Measurements from ENCODE around the gene DLGAP1.
A peak's percentile ranks its signal among the peaks of the same experiment; 100 is the strongest.
"Not testable (repeated sequence)": the region's sequence is repeated elsewhere in the genome, so short reads cannot be mapped to it uniquely, and the experiment has no call there.

Gene DLGAP1

DNA sequence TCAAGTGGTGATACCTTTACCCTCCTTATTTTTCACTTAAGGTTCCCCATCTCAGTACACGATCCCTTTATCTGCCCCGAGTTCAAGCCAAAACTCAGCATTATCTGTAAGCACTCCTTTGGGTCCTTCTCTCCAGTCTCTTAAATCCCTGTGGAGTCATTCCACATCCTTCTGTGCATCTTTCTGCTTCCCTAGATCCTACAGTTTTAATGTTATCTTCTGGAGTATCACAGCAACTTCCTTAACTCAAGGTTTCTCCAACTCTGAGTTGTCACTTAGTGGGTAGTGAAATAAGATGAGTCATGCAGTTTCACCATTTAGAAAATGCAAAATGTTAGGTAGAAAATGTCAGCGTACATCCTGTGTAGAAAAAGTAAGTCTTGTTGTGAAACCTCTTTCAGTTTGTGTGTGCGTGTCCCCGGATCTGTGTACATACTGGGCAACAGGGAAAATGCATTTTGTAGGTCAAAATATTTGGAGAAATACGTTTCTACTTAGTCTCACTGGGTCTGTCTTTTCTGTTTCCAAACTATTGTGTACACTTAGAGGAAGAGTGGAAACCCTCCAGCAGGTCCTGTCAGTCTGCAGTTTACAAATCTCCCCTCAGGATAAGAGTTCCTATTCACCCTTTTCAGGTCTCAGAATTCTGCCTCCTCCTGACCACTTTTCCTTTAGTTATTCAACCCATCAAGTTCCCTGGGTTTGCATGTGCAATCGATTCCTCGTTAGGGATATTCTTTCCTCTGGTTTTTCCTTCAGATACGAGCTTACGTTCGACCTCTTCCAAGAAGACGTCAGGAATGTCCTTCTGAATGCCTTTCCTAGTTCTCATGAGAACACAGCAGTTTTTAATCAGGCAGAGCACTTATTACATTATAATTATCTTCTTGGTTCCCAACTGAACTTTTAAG is 850.4 kb downstream of the DLGAP1 start:
- peak; percentile 92 for DNase-seq (ENCODE audit: low read depth)

DNA sequence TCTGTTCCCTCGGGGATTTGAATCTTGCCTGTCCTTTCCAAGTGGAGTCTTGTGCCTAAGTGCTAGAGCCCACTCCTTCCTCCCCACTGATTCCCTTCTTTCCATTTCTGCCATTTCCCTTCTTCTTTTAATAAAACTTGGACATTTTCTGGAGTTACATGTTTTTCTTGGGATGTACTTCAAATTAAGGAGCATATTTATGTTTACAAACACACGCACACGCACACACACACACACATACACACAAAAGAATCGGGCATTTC is 850.9 kb downstream of the DLGAP1 start:
- DNase-seq (ENCODE audit: low read depth): no peak

DNA sequence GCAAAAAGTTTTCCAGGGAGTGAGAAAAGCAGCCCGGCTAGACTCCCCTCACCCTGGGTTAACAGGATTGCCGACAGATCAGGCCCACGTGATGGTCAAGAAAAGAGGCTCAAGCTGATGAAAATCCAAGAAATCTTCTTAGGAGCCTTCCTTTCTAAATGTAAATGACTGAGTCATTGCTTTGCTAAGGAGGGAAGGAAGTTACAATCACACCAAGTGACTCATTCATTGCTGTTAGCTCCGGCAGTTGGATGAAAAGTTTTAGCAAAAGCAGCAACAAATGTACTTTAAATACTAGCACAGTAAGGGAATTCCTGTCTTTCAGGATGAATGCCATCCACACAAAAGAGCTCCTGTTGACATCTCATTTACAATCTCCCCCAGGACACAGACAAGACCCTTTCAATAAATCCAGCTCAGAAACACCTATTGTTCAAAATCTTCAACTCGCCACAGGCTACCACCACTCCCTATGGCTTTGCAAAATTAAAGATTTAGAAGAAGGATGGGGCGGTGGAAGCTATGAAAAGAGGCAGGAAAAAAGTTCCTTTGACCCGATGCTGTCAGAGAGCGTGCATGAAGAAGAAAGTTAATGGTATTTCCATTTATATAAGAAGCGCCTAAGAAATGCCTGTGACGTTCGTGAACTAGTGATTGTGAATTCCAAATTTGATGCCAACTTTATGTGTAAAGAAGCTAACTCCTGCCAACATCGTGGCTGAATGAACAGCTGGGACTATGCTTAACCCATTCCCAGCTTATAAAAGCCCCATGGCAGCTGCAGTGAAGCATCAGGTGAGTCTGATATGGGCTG is 851.5 kb downstream of the DLGAP1 start:
- peak; percentile 93 for DNase-seq (ENCODE audit: low read depth)

DNA sequence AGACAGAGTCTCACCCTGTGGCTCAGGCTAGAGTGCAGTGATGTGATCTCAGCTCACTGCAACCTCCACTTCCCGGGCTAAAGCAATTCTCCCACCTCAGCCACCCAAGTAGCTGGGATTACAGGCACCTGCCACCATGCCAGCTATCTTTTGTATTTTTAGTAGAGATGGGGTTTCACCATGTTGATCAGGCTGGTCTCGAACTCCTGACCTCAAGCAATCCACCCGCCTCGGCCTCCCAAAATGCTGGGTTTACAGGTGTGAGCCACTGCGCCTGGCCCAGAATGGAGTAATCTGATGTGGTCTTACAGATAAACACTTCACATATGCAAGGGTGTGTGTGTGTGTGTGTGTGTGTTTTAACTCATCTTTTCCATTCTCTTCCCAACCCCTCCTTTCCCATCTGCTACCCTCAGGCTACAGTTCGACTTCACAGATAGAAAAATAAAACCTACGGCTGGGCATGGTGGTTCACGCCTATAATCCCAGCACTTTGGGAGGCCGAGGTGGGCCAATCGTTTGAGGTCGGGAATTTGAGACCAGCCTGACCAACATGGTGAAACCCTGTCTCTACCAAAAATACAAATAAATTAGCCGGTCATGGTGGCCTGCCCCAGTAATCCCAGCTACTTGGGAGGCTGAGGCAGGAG is 853.9 kb downstream of the DLGAP1 start:
- DNase-seq (ENCODE audit: low read depth): not testable (repeated sequence)

DNA sequence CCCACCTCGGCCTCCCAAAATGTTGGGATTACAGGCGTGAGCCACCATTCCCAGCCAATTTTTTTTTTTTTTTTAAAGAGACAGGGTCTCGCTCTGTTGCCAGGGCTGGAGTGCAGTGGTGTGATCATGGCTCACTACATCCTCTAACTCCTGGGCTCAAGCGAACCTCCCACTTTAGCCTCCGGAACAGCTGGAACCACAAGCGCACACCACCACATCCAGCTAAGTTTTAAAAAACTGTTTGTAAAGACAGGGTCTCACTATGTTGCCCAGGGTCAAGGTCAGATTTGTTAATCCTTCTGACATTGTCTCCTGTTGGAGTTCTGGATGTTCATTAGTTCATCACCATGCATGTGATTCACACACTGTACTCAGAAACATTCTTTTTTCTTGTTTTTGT is 855.2 kb downstream of the DLGAP1 start:
- DNase-seq (ENCODE audit: low read depth): no peak

DNA sequence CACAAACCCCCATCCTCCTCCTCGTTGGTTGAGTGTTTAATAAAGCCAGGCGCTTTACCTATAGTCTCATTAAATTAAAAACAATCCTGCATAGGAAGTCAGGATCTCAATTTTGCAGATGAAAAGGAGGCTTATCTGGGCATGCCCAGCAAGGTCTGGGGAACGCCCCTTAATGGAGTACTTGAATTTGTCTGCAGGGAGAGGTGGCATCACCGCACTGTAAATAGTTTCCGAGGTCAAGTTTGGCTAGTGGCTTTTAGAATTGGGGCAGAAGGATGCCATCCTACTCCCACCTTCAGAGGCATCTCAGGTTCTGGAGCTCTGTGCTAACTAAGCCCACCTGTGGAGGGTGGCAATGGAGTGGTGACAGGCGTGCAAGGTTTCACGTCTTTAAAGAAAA is 855.9 kb downstream of the DLGAP1 start:
- DNase-seq (ENCODE audit: low read depth): no peak

DNA sequence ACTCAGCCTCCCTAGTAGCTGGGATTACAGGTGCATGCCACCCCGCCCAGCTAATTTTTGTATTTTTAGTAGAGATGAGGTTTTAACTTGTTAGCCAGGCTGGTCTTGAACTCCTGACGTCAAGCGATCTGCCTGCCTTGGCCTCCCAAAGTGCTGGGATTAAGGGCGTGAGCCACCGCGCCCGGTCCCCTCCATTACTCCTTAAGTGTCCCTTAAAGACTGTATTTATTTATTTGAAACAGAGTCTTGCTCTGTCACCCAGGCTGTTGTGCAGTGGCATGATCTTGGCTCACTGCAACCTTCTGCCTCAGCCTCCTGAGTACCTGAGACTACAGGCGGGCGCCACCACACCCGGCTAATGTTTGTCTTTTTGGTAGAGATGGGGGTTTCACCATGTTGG is 856.5 kb downstream of the DLGAP1 start:
- no peak for DNase-seq (ENCODE audit: low read depth)

DNA sequence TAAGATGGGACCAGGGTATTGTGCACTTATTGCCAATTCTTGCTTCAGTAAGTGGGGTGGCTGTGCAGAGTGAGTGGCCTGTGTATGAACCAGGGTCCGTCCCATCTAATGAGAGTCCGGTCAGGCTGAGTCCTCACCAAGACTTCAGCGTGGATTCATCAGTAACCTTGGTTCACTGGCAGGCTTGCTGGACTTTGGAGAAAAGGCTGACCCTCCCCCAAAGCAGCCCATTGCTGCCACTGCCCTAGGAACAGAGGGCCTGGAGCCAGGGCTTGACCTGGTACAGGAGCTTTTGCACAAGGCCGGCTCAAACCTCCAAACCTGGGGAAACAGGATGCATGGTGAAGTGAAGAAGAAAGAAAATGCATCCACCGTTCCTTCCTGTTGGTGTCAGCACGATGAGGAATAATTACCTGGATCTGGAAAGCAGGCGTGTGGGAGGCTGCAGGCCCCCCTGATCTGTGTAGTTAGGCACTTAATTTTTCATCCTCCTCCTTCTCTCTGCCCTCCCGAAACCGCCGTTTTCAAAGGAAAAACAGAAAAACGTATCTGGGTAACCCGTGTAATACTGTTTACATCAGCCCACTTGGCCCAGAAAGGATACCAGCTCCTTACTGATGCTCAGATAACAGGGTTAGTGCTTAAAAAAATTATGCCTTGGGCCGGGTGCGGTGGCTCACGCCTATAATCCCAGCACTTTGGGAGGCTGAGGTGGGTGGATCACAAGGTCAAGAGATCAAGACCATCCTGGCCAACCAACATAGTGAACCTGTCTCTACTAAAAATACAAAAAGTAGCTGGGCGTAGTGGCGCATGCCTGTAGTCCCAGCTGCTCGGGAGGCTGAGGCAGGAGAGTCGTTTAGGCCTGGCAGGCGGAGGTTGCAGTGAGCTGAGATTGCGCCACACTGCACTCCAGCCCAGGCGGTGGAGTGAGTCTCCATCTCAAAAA is 857.4 kb downstream of the DLGAP1 start:
- DNase-seq (ENCODE audit: low read depth): no peak

DNA sequence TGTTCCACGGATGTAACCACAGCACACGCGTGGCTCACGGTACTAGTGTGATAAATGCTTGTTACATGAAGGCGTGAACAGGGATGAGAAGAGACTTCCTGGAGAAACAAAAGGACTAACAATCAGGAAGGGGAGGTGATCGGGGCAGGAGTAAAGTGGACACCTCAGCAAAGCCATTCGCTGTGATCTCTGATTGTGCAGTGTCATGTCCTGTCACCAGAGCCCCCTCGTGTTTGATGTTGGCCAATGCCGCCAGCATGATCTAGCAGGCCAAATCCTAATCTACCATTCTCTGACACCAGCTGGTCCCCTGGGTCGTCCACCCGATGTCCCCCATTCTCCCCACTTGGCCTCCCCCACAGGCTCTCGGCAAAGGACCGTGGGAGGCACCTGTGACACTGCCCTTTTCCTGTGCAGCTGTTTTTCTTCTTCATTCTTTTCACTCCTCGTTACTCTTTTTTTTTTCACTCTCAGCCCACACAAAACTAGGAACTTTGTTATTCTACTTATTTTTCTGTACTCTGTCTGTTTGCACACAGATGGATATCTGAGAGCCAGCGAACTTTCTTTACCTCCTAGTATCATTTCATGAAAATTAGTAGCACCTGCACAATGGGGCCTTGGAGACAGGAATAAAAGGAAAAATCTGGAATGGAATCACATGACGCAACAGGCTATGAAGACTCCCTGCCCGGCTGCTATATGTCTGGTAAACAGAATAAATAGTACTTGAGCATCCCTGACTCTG is 858.3 kb downstream of the DLGAP1 start:
- DNase-seq (ENCODE audit: low read depth): no peak

DNA sequence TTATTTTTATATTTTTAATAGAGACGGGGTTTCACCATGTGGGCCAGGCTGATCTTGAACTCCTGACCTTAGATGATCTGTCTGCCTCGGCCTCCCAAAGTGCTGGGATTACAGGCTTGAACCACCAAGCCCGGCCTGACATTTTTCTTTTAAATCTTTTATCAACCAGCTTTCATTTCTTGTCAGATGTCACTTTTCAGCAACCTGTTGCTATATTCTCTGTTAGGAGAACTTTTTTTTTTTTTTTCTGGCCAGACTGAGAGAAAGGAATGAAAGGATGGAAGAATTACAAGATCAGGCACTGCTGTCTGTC is 858.8 kb downstream of the DLGAP1 start:
- DNase-seq (ENCODE audit: low read depth): no peak

DNA sequence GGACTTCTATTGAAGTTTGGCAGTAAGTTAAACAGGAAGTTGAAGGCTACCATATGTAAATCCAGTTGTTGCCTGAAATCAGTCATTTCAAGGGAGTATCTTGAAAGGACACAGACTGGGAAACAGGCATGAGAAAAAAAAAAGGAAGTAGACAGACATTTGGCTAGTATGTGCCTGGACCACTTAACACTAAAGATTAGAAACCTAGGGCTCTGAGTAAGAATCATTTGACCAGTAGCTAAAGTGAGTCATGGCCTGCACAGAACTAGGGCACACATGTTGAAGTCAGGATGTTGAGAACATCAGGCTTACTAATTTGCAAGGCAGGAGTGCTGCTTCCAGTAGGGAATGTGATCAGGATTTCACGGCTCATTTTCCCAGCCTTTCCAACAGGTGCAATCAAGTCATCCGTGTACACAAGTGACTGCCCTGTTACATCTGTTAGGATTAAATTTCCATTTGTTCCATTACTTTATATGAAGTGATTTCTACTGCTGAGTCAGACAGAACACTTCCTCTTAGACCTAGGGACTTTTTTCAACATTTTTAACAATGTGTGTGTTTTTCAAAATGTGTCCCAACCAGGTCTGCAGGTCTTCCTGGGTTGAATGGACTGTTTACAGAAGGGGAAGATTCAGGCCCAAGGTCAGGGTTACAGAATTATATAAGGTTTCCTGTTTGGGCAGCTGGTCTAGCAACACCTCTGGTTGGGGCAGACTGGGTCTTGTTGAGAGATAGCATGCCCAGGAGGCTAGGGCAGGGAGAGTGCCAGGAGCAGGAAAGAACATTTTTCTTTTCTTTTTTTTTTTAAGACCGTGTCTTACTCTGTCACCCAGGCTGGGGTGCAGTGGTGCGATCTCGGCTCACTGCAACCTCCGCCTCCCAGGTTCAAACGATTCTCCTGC is 859.5 kb downstream of the DLGAP1 start:
- peak; percentile 84 for DNase-seq (ENCODE audit: low read depth)

DNA sequence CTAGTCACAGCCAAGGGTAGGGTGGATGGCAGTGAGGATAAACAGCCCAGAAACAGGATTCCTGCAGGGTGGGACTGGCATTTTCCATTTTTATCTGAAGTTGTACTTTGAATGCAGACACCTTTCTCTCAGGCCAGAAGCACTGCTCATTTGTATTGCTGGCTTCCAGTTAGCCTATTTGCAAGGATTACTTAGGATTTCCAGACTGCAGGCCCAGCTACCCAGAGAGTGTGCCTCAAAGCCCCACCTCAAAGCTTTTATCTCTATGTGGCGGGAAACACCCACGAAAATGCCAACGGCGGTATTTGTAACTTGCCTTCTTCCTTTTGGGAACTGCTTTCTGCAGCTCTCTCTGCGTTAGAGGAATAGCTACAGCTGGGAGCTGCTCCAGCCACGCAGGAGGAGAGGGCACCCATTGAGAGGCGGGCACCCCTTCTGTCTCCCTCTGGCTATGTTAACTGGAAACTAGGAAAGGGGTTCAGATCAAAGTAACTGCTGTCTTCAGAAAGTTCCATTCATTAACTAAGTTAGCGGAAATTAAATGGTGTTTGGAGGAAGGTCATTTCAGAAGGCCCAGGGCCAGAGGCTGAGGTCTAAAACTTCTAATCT is 860.2 kb downstream of the DLGAP1 start:
- no peak for DNase-seq (ENCODE audit: low read depth)

DNA sequence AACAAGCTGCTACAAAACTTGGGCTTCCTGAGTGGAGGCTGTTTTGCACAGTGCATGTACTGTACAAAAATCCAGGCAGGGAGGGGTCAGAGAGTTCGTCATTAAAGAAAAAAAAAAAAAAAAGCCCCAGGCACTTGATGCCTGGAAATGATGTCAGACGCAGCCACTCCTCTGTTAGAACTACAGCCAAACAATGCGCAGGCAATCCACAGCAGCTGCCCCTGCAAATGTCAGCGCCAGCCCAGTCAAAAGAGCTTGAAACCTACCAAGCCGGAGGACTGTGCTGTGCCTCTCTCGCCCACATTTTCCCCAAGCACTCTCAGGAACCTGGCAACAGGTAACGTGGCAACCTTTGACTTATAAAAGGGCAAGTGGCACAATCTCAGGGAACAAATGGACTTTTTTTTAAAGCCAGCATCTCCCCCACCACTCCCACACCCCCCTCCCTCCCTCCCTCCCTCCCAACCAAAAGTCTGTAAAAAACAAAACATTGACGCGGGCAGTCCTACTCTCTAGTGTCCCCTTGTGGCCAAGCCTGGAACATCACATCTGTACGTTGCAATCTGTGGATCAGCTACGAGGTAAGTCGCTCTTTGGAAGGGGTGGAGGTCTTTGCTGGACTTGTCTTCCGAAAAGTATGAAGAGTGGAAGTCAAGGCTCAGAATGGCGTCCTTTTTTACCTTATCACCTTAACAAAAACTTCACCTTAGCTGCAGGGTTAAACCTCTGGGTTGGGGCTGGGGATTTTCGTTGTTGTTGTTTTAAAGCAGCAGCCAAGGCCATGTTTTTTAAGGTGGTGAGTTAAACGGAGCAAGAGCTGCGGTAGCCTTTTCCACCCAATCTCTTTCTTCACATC is 861.0 kb downstream of the DLGAP1 start:
- peak; percentile 94 for DNase-seq (ENCODE audit: low read depth)

DNA sequence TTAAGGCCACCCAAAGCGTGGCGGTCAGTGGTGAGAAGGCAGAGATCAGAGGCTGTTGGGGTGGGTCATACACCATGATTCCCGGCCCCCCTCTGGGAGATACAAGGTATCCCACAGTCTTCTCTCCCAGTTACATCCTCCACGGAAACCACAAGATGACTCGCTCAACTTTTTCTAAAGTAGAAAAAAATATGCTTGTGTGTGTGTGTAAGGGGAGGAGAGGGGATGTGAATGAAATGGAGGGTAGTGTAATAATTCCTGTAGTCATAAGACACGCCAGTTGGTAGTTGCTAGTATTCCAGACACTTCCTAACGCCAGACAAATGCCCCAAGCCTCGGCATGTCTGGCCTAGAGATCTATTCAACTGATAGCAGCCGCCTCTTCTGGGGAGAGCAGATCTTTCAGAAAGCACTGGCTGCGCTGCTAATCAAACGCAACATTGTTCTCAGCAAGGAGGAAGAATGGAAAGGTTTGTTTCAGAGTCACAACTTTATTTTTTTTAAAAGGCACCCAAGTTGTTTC is 861.7 kb downstream of the DLGAP1 start:
- DNase-seq (ENCODE audit: low read depth): no peak

DNA sequence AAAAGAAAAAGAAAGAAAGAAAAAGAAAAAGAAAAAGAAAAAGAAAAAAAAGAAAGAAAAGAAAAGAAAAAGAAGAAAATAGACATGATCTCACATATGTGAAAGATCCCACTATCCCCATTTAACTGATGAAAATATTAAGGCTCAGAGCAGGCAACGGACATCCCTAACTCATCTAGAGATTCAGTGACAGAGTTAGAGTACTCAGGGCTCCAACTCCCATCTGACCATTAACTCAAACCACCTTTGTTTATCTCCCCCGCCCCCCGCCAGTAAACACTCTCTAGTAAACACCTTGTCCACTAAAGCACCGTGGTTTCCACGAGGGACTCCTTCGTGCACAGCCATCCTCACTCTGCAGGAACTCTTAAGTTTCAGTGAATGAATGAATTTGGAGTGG is 862.2 kb downstream of the DLGAP1 start:
- no peak for DNase-seq (ENCODE audit: low read depth)

DNA sequence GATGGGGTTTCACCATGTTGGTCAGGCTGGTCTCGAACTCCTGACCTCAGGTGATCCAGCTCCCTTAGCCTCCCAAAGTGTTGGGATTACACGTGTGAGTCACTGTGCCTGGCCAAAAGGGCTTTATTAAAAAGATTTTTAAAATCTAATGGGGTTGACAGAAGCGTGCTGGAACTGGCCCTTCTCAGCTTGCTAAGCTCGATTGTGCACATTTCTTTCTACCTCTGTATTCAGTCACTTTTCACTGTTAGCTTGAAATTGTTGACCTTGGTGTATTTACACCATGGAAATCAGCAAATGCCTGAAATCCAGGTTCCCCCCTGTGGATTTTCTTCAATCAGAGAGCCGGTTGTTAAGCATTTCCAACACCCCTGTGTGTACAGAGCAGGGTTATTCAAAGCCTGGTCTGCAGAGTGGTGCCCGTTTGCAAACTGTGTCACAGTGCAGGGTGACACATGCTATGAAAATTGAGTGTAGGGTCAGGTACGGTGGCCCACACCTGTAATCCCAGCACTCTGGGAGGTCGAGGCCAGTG is 864.9 kb downstream of the DLGAP1 start:
- no peak for DNase-seq (ENCODE audit: low read depth)

DNA sequence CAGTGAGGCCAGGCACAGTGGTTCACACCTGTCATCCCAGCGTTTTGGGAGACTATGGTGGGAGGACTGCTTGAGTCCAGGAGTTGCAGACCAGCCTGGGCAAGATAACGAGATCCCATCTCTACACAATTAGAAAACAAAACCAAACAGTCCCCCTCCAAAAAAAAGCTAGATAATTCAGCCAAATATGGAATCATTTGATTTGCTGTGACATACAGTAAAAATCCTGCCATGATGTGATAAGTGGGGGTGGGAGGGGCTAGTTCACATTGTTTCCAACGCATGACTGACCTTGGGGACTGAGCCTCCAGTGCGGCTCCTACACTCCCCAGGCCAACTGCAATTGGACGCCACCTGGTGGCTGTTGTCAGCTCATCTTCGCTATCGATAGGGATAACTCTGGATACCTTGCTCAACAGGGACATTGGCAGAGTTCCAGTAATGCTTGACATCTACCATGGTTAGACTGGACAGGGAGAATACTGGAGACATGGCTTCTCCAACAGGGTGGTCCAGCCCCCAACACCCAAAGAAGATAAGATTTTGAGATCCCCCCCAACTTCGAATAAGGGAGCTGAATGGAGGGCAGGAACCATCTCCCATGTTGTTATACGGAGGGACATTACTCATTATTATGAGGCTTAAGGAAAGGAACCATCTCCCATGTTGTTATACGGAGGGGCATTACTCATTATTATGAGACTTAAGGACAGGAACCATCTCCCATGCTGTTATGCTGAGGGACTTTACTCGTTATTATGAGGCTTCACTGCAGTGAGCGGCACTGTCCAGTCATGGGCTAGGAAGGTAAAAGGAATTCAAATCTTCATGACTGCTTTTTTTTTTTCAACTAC is 869.2 kb downstream of the DLGAP1 start:
- DNase-seq (ENCODE audit: low read depth): no peak

Data from GM04504 (cell line).